Mesenchymal stem cell (in vitro differentiated cells and primary cell): ENCODE results near the gene RNF144A.

Experiments
- DNase-seq: peaks from one replicate; pipeline ENCODE4 v3.0.0-alpha.2; 2013
- H2AFZ ChIP-seq: one replicate; pipeline ENCODE4 v1.6.1; 2013; ENCODE audit warnings: low read depth, mild to moderate bottlenecking, control low read depth, inconsistent platforms, low read length, moderate library complexity
- H2AK5ac ChIP-seq: 2 replicates; pipeline ENCODE4 v1.6.1; 2013; ENCODE audit warnings: low read length, moderate library complexity, mild to moderate bottlenecking, inconsistent platforms; ENCODE audit not compliant: severe bottlenecking
- H2BK120ac ChIP-seq: one replicate; pipeline ENCODE4 v1.6.1; 2013; ENCODE audit warnings: low read depth, mild to moderate bottlenecking, inconsistent platforms, low read length, moderate library complexity
- H2BK12ac ChIP-seq, 2 experiments: one replicate each; pipeline ENCODE4 v1.6.1; 2013; ENCODE audit warnings: inconsistent platforms in 2 of 2, low read length in 2 of 2, mild to moderate bottlenecking in 2 of 2, moderate library complexity in 2 of 2, control low read depth in 1 of 2
- H2BK15ac ChIP-seq: one replicate; pipeline ENCODE4 v1.6.1; 2013; ENCODE audit warnings: mild to moderate bottlenecking, low read depth, inconsistent platforms; ENCODE audit not compliant: poor library complexity, severe bottlenecking
- H2BK5ac ChIP-seq: 2 replicates; pipeline ENCODE4 v1.6.1; 2013; ENCODE audit warnings: low read depth, mild to moderate bottlenecking, low read length, control low read depth, inconsistent platforms; ENCODE audit not compliant: poor library complexity, severe bottlenecking
- H3K14ac ChIP-seq, 2 experiments: one replicate each; pipeline ENCODE4 v1.6.1; 2013; ENCODE audit warnings: inconsistent platforms in 2 of 2, low read length in 2 of 2, control low read depth in 1 of 2, mild to moderate bottlenecking in 1 of 2, moderate library complexity in 1 of 2
- H3K18ac ChIP-seq, 2 experiments: one replicate each; pipeline ENCODE4 v1.6.1; 2013; ENCODE audit warnings: inconsistent platforms in 2 of 2, low read length in 2 of 2, control low read depth in 1 of 2, low read depth in 1 of 2, mild to moderate bottlenecking in 1 of 2
- H3K23ac ChIP-seq, 2 experiments: one replicate each; pipeline ENCODE4 v1.6.1; 2013; ENCODE audit warnings: inconsistent platforms in 2 of 2, low read length in 2 of 2, mild to moderate bottlenecking in 2 of 2, moderate library complexity in 2 of 2, control low read depth in 1 of 2
- H3K27ac ChIP-seq: 2 replicates; pipeline ENCODE4 v1.5.1; 2013; ENCODE audit warnings: mild to moderate bottlenecking, moderate library complexity, low read length, control low read depth, inconsistent platforms; ENCODE audit not compliant: poor library complexity, severe bottlenecking
- H3K27me3 ChIP-seq, 2 experiments: 2 replicates each; pipeline versions ENCODE4 v1.6.1 to v1.7.0; 2013; ENCODE audit warnings: low read length in 2 of 2, mild to moderate bottlenecking in 2 of 2, moderate library complexity in 2 of 2, control low read depth in 1 of 2, inconsistent platforms in 1 of 2; ENCODE audit not compliant: control insufficient read depth in 1 of 2, insufficient read depth in 1 of 2
- H3K36me3 ChIP-seq, 2 experiments: 2 replicates each; pipeline versions ENCODE4 v1.6.1 to v1.7.0; 2013; ENCODE audit warnings: low read length in 2 of 2, control low read depth in 1 of 2, inconsistent platforms in 1 of 2, low read depth in 1 of 2, mild to moderate bottlenecking in 1 of 2; ENCODE audit not compliant: insufficient read depth in 2 of 2, control insufficient read depth in 1 of 2
- H3K4ac ChIP-seq, 2 experiments: one replicate each; pipeline ENCODE4 v1.6.1; 2013; ENCODE audit warnings: inconsistent platforms in 2 of 2, low read length in 2 of 2, mild to moderate bottlenecking in 2 of 2, moderate library complexity in 2 of 2, control low read depth in 1 of 2, low read depth in 1 of 2
- H3K4me1 ChIP-seq: 2 replicates; pipeline ENCODE4 v1.6.1; 2013; ENCODE audit warnings: low read depth, low read length, control low read depth; ENCODE audit not compliant: control insufficient read depth, insufficient read depth
- H3K4me2 ChIP-seq: 2 replicates; pipeline ENCODE4 v1.6.1; 2013; ENCODE audit warnings: low read length, mild to moderate bottlenecking, inconsistent platforms; ENCODE audit not compliant: poor library complexity, severe bottlenecking
- H3K4me3 ChIP-seq, 2 experiments: 2 replicates each; pipeline versions ENCODE4 v1.5.1 to v1.7.0; 2013; ENCODE audit warnings: low read length in 2 of 2, mild to moderate bottlenecking in 2 of 2, control low read depth in 1 of 2, low read depth in 1 of 2; ENCODE audit not compliant: insufficient read depth in 1 of 2
- H3K79me1 ChIP-seq: replicated peaks from 2 replicates; pipeline ENCODE4 v1.6.1; 2013; ENCODE audit warnings: mild to moderate bottlenecking, control low read depth, low read length, inconsistent platforms; ENCODE audit not compliant: poor library complexity, severe bottlenecking
- H3K9ac ChIP-seq: 2 replicates; pipeline ENCODE4 v1.7.0; 2013; ENCODE audit warnings: mild to moderate bottlenecking, low read length, moderate library complexity
- H3K9me3 ChIP-seq: 2 replicates; pipeline ENCODE4 v1.7.0; 2013; ENCODE audit warnings: mild to moderate bottlenecking, low read length; ENCODE audit not compliant: control insufficient read depth
- H4K8ac ChIP-seq: one replicate; pipeline ENCODE4 v1.6.1; 2013; ENCODE audit warnings: inconsistent platforms, mild to moderate bottlenecking, low read length, moderate library complexity
- H4K91ac ChIP-seq: one replicate; pipeline ENCODE4 v1.6.1; 2013; ENCODE audit warnings: mild to moderate bottlenecking, low read length, inconsistent platforms
- WGBS: methylation state at CpG from one replicate; pipeline ENCODE4 v1.1.7; 2013; ENCODE audit warnings: mixed read lengths; 5-methylcytosine and 5-hydroxymethylcytosine counted together

The RNF144A gene

GRCh38 chr2:6877402-6878304 lies 39.6 kb upstream of the RNF144A start, which contains the start of gene RSAD2:
RSAD2 (plus strand) TSS chr2:6877777; CDS start chr2:6877801, 24 bp downstream.
- no peak within 1 kb of the TSS for H3K14ac ChIP-seq
- H3K18ac ChIP-seq, result no peak within 1 kb of the TSS
- H2AFZ ChIP-seq, result no peak within 1 kb of the TSS
- no peak within 1 kb of the TSS for H2AK5ac ChIP-seq
- peak within 1 kb of the TSS in 1 of 2 experiments; percentile 80 for H3K4me3 ChIP-seq
- no peak within 1 kb of the TSS for H2BK12ac ChIP-seq
- H3K36me3 ChIP-seq, result no peaks in the 10 kb centered on the region
- H3K4me2 ChIP-seq, result no peak within 1 kb of the TSS
- H3K27me3 ChIP-seq, result peaks cover 0 to 9% of the 10 kb centered on the region in 2 experiments
- H3K79me1 ChIP-seq, result no peaks in the 10 kb centered on the region
- 86% methylated on average over 8 of the region's 10 CpGs for WGBS
- H3K4ac ChIP-seq, result no peak within 1 kb of the TSS
- H2BK5ac ChIP-seq, result no peak within 1 kb of the TSS
- H4K91ac ChIP-seq, result no peak within 1 kb of the TSS
- H3K27ac ChIP-seq, result no peak within 1 kb of the TSS
- H2BK15ac ChIP-seq, result peak within 1 kb of the TSS; percentile 44
- no peak within 1 kb of the TSS for H2BK120ac ChIP-seq
- H4K8ac ChIP-seq, result no peak within 1 kb of the TSS
- peak within 1 kb of the TSS; percentile 87 for H3K9ac ChIP-seq
- H3K23ac ChIP-seq, result no peak within 1 kb of the TSS
- no peaks in the 10 kb centered on the region for H3K9me3 ChIP-seq
- DNase-seq, result peak; percentile 58
- H3K4me1 ChIP-seq, result no peaks in the 10 kb centered on the region

GRCh38 chr2:6878549-6878948 lies 38.7 kb upstream of the RNF144A start:
- Histone ChIP-seq H2BK15ac (no peak overlapping the region), H3K27ac (no peak overlapping the region), H3K4me2 (no peak overlapping the region), H4K8ac (no peak overlapping the region), H2AK5ac (no peak overlapping the region), H3K4me3 (peak overlapping the region in 1 of 2 experiments; percentile 10), H3K18ac (no peak overlapping the region), H2BK120ac (no peak overlapping the region), H3K4me1 (no peaks in the 10 kb centered on the region), H3K9ac (no peak overlapping the region), H3K79me1 (no peaks in the 10 kb centered on the region), H2BK5ac (no peak overlapping the region), H3K4ac (no peak overlapping the region), H2AFZ (no peak overlapping the region), H3K14ac (no peak overlapping the region), H2BK12ac (no peak overlapping the region), H3K23ac (no peak overlapping the region), H3K9me3 (no peaks in the 10 kb centered on the region), H4K91ac (no peak overlapping the region), H3K36me3 (no peaks in the 10 kb centered on the region), H3K27me3 (peaks cover 0 to 13% of the 10 kb centered on the region in 2 experiments)
- 93% methylated on average over 4 of the region's 4 CpGs for WGBS
- no peak for DNase-seq

DNA sequence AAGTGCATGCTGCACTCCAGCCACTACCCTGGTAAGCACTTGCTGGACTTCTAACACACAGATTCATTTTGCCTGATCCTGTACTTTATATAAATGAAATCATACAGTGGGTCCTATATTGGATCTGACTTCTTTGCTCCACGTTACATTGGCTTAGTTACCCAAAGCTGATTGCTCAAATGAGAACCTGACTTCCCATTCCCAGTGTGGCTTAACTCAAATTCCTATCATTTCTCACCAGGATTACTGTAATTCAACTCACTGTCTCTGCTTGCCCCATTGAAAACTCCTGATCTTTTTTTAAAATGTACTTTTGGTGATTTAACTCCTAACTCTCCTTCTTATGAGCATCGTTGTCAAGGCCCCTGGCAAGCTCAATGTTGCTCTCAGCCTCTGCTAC lies 38.2 kb upstream of the RNF144A start:
- Histone ChIP-seq H3K4me1 (no peaks in the 10 kb centered on the region), H2AFZ (no peak overlapping the region), H3K27ac (no peak overlapping the region), H3K4me3 (peak overlapping the region in 1 of 2 experiments; percentile 32), H2AK5ac (no peak overlapping the region), H3K9me3 (no peaks in the 10 kb centered on the region), H2BK120ac (no peak overlapping the region), H3K36me3 (no peaks in the 10 kb centered on the region), H3K4me2 (no peak overlapping the region), H4K91ac (no peak overlapping the region), H4K8ac (no peak overlapping the region), H2BK15ac (no peak overlapping the region), H2BK12ac (no peak overlapping the region), H3K4ac (no peak overlapping the region), H3K27me3 (peaks cover 0 to 17% of the 10 kb centered on the region in 2 experiments), H3K18ac (no peak overlapping the region), H3K9ac (no peak overlapping the region), H3K79me1 (no peaks in the 10 kb centered on the region), H3K14ac (no peak overlapping the region), H3K23ac (no peak overlapping the region), H2BK5ac (no peak overlapping the region)
- WGBS, result 77% methylated on average over 2 of the region's 2 CpGs
- no peak for DNase-seq

GRCh38 chr2:6880200-6880733 lies 36.9 kb upstream of the RNF144A start:
- Histone ChIP-seq H3K9me3 (no peaks in the 10 kb centered on the region), H2AK5ac (no peak overlapping the region), H2AFZ (no peak overlapping the region), H4K8ac (no peak overlapping the region), H3K18ac (no peak overlapping the region), H3K4me3 (no peak overlapping the region), H4K91ac (no peak overlapping the region), H2BK12ac (no peak overlapping the region), H3K9ac (no peak overlapping the region), H3K27me3 (peaks cover 0 to 21% of the 10 kb centered on the region in 2 experiments), H3K4ac (no peak overlapping the region), H2BK120ac (no peak overlapping the region), H3K4me1 (no peaks in the 10 kb centered on the region), H3K27ac (no peak overlapping the region), H3K14ac (no peak overlapping the region), H3K79me1 (no peaks in the 10 kb centered on the region), H2BK5ac (no peak overlapping the region), H3K23ac (no peak overlapping the region), H3K36me3 (no peaks in the 10 kb centered on the region), H2BK15ac (no peak overlapping the region), H3K4me2 (no peak overlapping the region)
- 54% methylated on average over 1 of the region's 2 CpGs for WGBS
- DNase-seq, result peak; percentile 17
